NCI-H1417 (cell line): ENCODE results near the gene OSBPL10.
"Not testable (repeated sequence)": the region's sequence is repeated elsewhere in the genome, so short reads cannot be mapped to it uniquely, and the experiment has no call there.

Source experiments
- DNase-seq, 3 experiments: peaks; one replicate each; lab custom pipeline; 2025; lab: John Stamatoyannopoulos, UW

The OSBPL10 gene

GRCh38 chr3:31993843-31994242 is 12.8 kb upstream of the OSBPL10 start:
- DNase-seq, result no peak

DNA sequence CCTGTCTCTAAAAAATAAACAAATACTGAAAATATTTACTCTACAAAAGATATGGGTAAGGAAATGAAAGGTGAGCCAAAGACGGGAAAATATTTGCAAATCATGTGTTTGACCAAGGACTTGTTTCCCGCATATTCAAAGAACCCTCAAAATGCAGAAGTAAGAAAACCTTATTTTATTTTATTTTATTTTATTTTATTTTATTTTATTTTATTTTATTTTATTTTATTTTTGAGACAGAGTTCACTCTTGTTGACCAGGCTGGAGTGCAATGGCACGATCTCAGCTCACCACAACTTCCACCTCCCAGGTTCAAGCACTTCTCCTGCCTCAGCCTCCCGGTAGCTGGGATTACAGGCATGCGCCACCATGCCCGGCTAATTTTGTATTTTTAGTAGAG is 11.9 kb upstream of the OSBPL10 start:
- not testable (repeated sequence) for DNase-seq

- DNase-seq, result no peak
Measured at GRCh38 chr3:31988271-31988670, 7.2 kb upstream of the OSBPL10 start.

DNA sequence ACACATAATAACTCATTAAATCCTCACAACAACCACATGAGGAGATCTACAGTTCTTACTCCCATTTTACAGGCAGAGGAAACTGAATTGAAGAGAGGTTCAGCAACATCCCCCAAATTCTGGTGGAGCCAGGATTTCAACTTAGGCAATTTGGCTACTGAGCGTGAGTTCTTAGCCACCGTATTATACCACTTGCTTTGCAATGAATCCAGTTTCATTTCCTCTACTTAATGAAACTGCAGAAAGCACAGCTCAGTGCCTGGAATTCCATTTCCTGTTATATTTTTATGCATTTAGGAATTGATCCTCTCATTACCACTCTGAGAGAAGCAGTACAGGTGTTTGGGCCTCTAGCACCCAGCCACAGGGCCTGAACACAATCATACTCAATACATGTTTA is 4.8 kb upstream of the OSBPL10 start:
- no peak for DNase-seq

- DNase-seq, result no peak
Measured at GRCh38 chr3:31984321-31984720, 3.3 kb upstream of the OSBPL10 start.

- peak; percentile 32 to 79 (median 74) for DNase-seq
Measured at GRCh38 chr3:31980530-31981205, 394 bp downstream of the OSBPL10 start.

DNA sequence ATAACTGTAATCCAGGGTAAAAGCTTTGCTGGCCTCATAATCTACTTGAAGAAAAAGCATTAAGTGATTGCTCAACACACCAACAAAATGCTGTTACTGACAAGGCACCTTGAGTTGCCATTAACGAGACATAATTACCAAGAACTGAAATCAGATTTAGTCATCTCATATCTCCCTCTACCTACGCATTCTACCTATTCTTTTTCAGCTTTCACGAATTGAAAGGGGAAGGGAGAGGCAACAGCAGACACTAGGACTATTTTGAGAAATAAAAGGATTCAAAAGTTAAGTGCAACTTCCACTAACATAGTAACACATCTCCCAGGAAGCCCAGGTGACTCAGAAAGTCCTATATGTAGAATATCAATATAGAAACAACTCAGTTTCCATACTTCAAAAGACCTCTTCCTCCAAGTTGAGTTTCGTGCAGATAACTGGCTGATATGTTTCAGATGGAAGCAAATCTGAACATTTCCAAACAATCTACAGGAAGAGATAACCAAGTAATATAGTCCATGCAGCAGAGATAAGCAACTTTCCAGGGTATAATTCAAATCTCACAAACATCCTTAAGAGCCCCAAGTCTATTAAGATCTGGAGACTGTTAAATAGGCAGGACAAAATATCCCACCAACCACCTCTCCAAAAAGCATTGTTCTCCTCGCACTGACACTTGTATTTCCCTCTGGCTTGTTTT is 1.9 kb downstream of the OSBPL10 start:
- no peak for DNase-seq

- DNase-seq, result no peak
Measured at GRCh38 chr3:31978553-31978952, 2.5 kb downstream of the OSBPL10 start.

GRCh38 chr3:31977736-31978135 is 3.3 kb downstream of the OSBPL10 start:
- no peak for DNase-seq

GRCh38 chr3:31976302-31976701 is 4.8 kb downstream of the OSBPL10 start:
- no peak for DNase-seq

DNA sequence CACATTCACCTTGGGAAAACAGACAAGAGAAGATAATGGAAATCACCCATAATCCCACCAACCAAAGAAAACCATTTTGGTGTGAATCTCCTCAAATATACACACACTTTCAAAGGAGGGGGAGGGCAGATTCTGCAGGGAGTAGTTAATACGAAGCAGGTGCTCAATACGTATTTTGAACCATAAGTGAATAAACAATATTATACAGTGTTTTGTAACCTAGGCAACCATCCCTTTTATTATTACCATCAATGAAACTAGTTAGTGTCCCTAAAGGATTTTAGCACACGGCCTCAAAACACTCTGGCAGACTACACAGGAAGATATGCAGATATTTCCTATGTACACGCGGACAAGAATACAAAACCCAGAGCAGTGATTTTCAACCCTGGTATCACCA is 6.1 kb downstream of the OSBPL10 start:
- no peak for DNase-seq

GRCh38 chr3:31974471-31974870 is 6.6 kb downstream of the OSBPL10 start:
- no peak for DNase-seq

GRCh38 chr3:31973837-31974236 is 7.2 kb downstream of the OSBPL10 start:
- DNase-seq, result no peak

- DNase-seq, result no peak
Measured at GRCh38 chr3:31973081-31973480, 8.0 kb downstream of the OSBPL10 start.

- DNase-seq, result no peak
Measured at GRCh38 chr3:31971607-31972006, 9.5 kb downstream of the OSBPL10 start.

GRCh38 chr3:31968927-31969418 is 12.1 kb downstream of the OSBPL10 start:
- DNase-seq, result no peak

DNA sequence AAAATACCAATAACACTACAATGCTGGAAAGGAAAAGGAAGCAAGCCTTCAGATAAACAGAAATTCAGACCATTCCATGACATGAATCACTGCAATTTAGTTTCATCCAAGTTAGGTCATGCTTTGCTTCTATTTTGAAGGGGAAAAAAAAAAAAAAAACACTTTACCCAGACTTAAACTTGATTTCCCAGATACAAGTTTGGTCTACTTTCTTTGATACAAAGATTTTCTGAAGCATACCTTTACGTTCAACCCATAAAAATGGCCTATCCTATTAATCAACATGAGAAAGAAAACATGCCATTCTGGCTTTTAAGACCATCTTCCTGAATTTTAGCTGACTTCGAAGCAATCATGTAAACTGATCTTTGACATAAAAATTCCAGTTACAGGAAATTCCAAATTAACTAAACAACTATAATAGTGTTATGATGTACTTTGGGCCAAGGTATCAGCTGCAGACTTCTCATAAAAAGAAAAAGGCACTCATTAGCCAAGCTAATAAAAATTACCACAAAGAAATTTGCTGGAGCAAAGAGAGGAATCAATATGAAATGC is 12.6 kb downstream of the OSBPL10 start:
- DNase-seq, result no peak

- DNase-seq, result no peak
Measured at GRCh38 chr3:31967592-31967991, 13.5 kb downstream of the OSBPL10 start.

GRCh38 chr3:31966978-31967591 is 14.0 kb downstream of the OSBPL10 start:
- DNase-seq, result no peak

DNA sequence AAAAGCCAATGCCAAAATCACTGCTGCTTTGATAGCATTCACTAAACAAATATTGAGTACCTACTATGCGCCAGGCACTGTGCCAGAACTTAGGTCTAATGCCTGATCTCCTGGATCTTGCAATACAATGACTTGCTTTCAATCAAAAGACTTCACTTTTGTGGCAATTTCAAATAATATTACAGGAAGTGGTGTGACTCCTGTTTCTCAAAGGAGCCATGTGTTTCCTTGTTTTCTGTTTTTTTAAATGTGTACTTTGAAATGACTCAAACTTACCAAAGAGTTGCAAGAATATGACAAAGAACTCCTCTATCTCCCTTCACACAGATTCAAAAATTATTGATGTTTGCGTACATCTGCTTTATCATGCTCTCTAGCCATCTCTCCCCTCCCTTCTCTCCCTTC is 18.3 kb downstream of the OSBPL10 start:
- no peak for DNase-seq

DNA sequence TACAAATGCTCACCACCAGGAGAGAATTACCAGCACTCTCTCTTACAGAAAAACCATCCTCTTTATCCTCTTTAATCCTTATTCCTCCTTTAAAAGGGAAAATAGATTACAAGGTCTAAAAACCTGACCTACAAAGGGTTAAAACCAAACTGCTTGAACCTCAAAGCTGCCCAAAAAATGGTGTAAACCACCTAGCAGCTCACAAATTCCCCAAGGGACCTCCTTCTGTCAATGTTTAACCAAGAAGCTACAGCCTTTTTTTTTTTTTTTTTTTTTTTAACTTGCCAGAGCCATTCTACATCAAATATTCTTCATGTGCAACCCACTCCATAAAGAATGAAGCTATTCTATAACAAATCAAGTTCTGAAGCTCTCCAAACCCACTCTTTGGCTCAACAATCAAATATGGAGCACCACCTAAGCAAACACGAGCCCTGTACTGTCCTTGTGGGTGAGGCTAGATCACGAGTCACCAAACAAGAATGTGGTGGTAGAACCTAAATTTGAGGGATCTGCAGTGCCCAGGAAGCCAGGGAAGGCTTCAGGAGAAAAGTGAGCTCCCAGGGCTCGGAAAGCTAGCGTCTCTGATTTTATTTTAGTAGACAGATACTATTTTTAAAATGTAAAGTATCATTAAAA is 20.1 kb downstream of the OSBPL10 start:
- DNase-seq, result no peak
